ENCODE results near the gene GOLPH3L. TPM values are rescaled to one million over a fixed set of nuclear protein-coding genes. Genes with fewer than 3 reads are reported as not detected.
"Not testable (repeated sequence)": the region's sequence is repeated elsewhere in the genome, so short reads cannot be mapped to it uniquely, and the experiment has no call there.

Gene GOLPH3L
- total RNA-seq, 1 donor from 2014 or later = 30.9 TPM

GRCh38 chr1:150606463-150607142 is 90.4 kb downstream of the GOLPH3L start:
- no peak for DNase-seq (ENCODE audit: extremely low spot score, unreplicated experiment)
- TF ChIP-seq, protein P1, sequence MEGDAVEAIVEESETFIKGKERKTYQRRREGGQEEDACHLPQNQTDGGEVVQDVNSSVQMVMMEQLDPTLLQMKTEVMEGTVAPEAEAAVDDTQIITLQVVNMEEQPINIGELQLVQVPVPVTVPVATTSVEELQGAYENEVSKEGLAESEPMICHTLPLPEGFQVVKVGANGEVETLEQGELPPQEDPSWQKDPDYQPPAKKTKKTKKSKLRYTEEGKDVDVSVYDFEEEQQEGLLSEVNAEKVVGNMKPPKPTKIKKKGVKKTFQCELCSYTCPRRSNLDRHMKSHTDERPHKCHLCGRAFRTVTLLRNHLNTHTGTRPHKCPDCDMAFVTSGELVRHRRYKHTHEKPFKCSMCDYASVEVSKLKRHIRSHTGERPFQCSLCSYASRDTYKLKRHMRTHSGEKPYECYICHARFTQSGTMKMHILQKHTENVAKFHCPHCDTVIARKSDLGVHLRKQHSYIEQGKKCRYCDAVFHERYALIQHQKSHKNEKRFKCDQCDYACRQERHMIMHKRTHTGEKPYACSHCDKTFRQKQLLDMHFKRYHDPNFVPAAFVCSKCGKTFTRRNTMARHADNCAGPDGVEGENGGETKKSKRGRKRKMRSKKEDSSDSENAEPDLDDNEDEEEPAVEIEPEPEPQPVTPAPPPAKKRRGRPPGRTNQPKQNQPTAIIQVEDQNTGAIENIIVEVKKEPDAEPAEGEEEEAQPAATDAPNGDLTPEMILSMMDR (conservative IDR thresholded peaks at IDR 0.05) = no peak
- Mint-ChIP-seq H3K27ac (peak overlapping the region; percentile 54), H3K36me3 (peaks cover 13% of the 10 kb centered on the region), H3K4me1 (ENCODE audit: unreplicated experiment) (peaks cover 28% of the 10 kb centered on the region), H3K27me3 (no peaks in the 10 kb centered on the region), H3K9me3 (no peaks in the 10 kb centered on the region), H3K4me3 (no peak overlapping the region)

GRCh38 chr1:150605451-150605731 is 91.6 kb downstream of the GOLPH3L start:
- not testable (repeated sequence) for H3K27me3 Mint-ChIP-seq; H3K9me3 Mint-ChIP-seq; DNase-seq (ENCODE audit: extremely low spot score, unreplicated experiment); H3K4me3 Mint-ChIP-seq; H3K36me3 Mint-ChIP-seq; H3K27ac Mint-ChIP-seq
- peaks cover 22% of the 10 kb centered on the region for H3K4me1 Mint-ChIP-seq (ENCODE audit: unreplicated experiment)

DNA sequence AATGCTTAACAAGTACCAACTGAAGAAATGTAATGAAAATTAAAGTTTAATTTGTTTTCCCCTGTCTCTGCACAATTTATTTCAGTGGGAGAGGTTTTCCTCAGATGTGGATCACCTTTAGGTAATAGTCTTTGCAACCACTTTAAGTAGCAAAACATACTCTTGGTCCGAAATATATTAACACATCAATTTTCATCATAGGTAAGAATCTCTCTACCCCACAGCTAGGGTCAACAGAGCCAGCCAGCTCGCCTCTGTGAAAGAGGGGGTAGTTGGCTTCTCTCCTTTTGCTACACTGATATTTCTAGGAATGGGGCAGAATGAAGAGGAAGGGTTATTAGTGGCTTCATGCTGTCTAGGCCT is 92.7 kb downstream of the GOLPH3L start:
- Mint-ChIP-seq H3K9me3 (no peaks in the 10 kb centered on the region), H3K4me1 (ENCODE audit: unreplicated experiment) (peaks cover 18% of the 10 kb centered on the region), H3K4me3 (peak overlapping the region; percentile 3), H3K27ac (peak overlapping the region; percentile 91), H3K36me3 (peaks cover 3% of the 10 kb centered on the region), H3K27me3 (no peaks in the 10 kb centered on the region)
- DNase-seq (ENCODE audit: extremely low spot score, unreplicated experiment) = no peak
- TF ChIP-seq, protein P1 (conservative IDR thresholded peaks at IDR 0.05) = no peak

DNA sequence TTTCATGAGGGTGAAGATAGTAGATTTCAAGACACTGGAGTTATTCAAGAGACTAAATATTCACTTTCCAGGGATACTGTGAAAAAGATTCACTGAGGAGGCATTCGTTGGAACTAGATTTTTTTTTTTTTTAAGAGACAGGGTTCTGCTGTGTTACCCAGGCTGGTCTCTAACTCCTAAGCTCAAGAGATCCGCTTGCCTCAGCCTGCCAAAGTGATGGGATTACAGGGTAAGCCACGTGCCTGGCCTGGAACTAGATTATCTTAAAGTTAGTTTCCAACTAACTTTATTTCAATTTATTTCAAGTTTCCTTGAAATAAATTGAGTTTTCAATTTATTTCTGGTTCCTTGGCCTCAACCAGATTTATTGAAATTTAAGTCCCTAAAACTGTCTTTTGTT is 93.2 kb downstream of the GOLPH3L start:
- Mint-ChIP-seq H3K36me3 (peaks cover 3% of the 10 kb centered on the region), H3K27me3 (no peaks in the 10 kb centered on the region), H3K27ac (peak overlapping the region; percentile 75), H3K9me3 (no peaks in the 10 kb centered on the region), H3K4me3 (no peak overlapping the region), H3K4me1 (ENCODE audit: unreplicated experiment) (peaks cover 18% of the 10 kb centered on the region)
- TF ChIP-seq, protein P1 (conservative IDR thresholded peaks at IDR 0.05) = no peak
- DNase-seq (ENCODE audit: extremely low spot score, unreplicated experiment) = no peak

- H3K36me3 Mint-ChIP-seq; H3K27ac Mint-ChIP-seq; H3K4me3 Mint-ChIP-seq; H3K9me3 Mint-ChIP-seq; DNase-seq (ENCODE audit: extremely low spot score, unreplicated experiment); H3K27me3 Mint-ChIP-seq: not testable (repeated sequence)
- H3K4me1 Mint-ChIP-seq (ENCODE audit: unreplicated experiment) = peaks cover 18% of the 10 kb centered on the region
Measured at GRCh38 chr1:150602372-150602771, 94.6 kb downstream of the GOLPH3L start.

- peaks cover 8% of the 10 kb centered on the region for H3K36me3 Mint-ChIP-seq
Measured at GRCh38 chr1:150601540-150601939, 95.4 kb downstream of the GOLPH3L start.

GRCh38 chr1:150598346-150598745 is 98.6 kb downstream of the GOLPH3L start:
- not testable (repeated sequence) for H3K9me3 Mint-ChIP-seq; H3K27ac Mint-ChIP-seq; H3K27me3 Mint-ChIP-seq; H3K4me3 Mint-ChIP-seq; DNase-seq (ENCODE audit: extremely low spot score, unreplicated experiment); H3K36me3 Mint-ChIP-seq; H3K4me1 Mint-ChIP-seq (ENCODE audit: unreplicated experiment)

More at GRCh38 chr1:150601540-150601939, 95.4 kb downstream of the GOLPH3L start:
- H3K4me3 Mint-ChIP-seq = no peak overlapping the region
- DNase-seq (ENCODE audit: extremely low spot score, unreplicated experiment) = no peak
- no peaks in the 10 kb centered on the region for H3K9me3 Mint-ChIP-seq
- H3K4me1 Mint-ChIP-seq (ENCODE audit: unreplicated experiment) = peaks cover 17% of the 10 kb centered on the region
- H3K27me3 Mint-ChIP-seq = no peaks in the 10 kb centered on the region
- TF ChIP-seq, protein P1 (conservative IDR thresholded peaks at IDR 0.05) = no peak
- no peak overlapping the region for H3K27ac Mint-ChIP-seq

Data from type B pancreatic cell (in vitro differentiated cells).